MCF 10A (cell line): ENCODE data around the gene HDAC7. TPM values are rescaled to one million over a fixed set of nuclear protein-coding genes. Genes with fewer than 3 reads are reported as not detected.

Experiments
- BruUV-seq: library from RNA; stranded (reverse); fragments of 400-500 nt; replicated peaks from 2 replicates; lab custom pipeline; 2021; lab: Mats Ljungman, UMichigan
- CTCF ChIA-PET: fragments of 300-600 bp; sonication (Branson Sonifier 250); formaldehyde crosslinking; extraction: SDS; loops from one replicate; lab custom pipeline; 2021; ENCODE audit warnings: antibody characterized with exemption, inconsistent platforms; lab: Yijun Ruan, JAX
- POLR2A ChIA-PET: fragments of 300-600, 350-650 bp; sonication (Branson Sonifier 250); formaldehyde crosslinking; extraction: SDS; loops from one replicate; lab custom pipeline; 2020; ENCODE audit warnings: antibody characterized with exemption, inconsistent platforms; lab: Yijun Ruan, JAX
- DNase-seq: peaks from one replicate; pipeline ENCODE4 v3.0.0-alpha.2; 2018; ENCODE audit not compliant: unreplicated experiment
- H3K27ac Mint-ChIP-seq: one replicate; pipeline ENCODE4 v1.8.0; 2022; ENCODE audit warnings: mild to moderate bottlenecking, low read depth, mixed read lengths; ENCODE audit not compliant: unreplicated experiment
- H3K27me3 Mint-ChIP-seq: one replicate; pipeline ENCODE4 v1.8.0; 2022; ENCODE audit warnings: mixed read lengths; ENCODE audit not compliant: insufficient read depth, unreplicated experiment
- H3K36me3 Mint-ChIP-seq: one replicate; pipeline ENCODE4 v1.8.0; 2022; ENCODE audit warnings: mild to moderate bottlenecking, moderate library complexity, mixed read lengths; ENCODE audit not compliant: insufficient read depth, unreplicated experiment
- H3K4me1 Mint-ChIP-seq: one replicate; pipeline ENCODE4 v1.8.0; 2022; ENCODE audit warnings: mixed read lengths; ENCODE audit not compliant: insufficient read depth, unreplicated experiment
- H3K4me3 Mint-ChIP-seq: one replicate; pipeline ENCODE4 v1.8.0; 2022; ENCODE audit warnings: mild to moderate bottlenecking, moderate library complexity, mixed read lengths; ENCODE audit not compliant: unreplicated experiment
- H3K9me3 Mint-ChIP-seq: one replicate; pipeline ENCODE4 v1.8.0; 2022; ENCODE audit warnings: mixed read lengths; ENCODE audit not compliant: unreplicated experiment
- CTCF ChIP-seq: fragments of 200-600 bp; IDR thresholded peaks from one replicate; pipeline ENCODE4 v1.8.0; 2022; ENCODE audit warnings: antibody characterized with exemption, mild to moderate bottlenecking; ENCODE audit not compliant: unreplicated experiment
- intact Hi-C: fragments of 100-400 bp; cut with micrococcal nuclease; formaldehyde crosslinking; loops from 2 replicates; pipeline ENCODE4 v1.14.1; 2022
- total RNA-seq: library from RNA; stranded (reverse); gene quantifications from 2 replicates; pipeline ENCODE4 v1.2.3, GENCODE V29; 2022

Gene HDAC7
- total RNA-seq, 1 experiment from 2014 or later = 80.1 TPM

GRCh38 chr12:47782372-47782770 lies 37.3 kb downstream of the HDAC7 start:
- H3K9me3 Mint-ChIP-seq = no peaks in the 10 kb centered on the region
- peaks cover 20% of the 10 kb centered on the region for H3K4me1 Mint-ChIP-seq
- TF ChIP-seq CTCF = no peak
- no peaks in the 10 kb centered on the region for H3K27me3 Mint-ChIP-seq
- intact Hi-C loops = no loop called here
- peaks cover 43% of the 10 kb centered on the region for H3K36me3 Mint-ChIP-seq
- POLR2A ChIA-PET = interaction anchor here (0.6 to 2.7 kb wide), 8 partner anchors 32 to 135 kb away, joined by 3 to 29 read pairs (median 4); partner anchors contain the start of gene HDAC7
- CTCF ChIA-PET = interaction anchor here (0.6 to 38.2 kb wide), 16 partner anchors 10 to 1269 kb away, joined by 3 to 843 read pairs (median 4); partner anchors contain the start of genes RAPGEF3 and SLC48A1
- H3K27ac Mint-ChIP-seq = peak overlapping the region; percentile 50
- no peak overlapping the region for H3K4me3 Mint-ChIP-seq
- DNase-seq = no peak
- BruUV-seq = no TSS peak

DNA sequence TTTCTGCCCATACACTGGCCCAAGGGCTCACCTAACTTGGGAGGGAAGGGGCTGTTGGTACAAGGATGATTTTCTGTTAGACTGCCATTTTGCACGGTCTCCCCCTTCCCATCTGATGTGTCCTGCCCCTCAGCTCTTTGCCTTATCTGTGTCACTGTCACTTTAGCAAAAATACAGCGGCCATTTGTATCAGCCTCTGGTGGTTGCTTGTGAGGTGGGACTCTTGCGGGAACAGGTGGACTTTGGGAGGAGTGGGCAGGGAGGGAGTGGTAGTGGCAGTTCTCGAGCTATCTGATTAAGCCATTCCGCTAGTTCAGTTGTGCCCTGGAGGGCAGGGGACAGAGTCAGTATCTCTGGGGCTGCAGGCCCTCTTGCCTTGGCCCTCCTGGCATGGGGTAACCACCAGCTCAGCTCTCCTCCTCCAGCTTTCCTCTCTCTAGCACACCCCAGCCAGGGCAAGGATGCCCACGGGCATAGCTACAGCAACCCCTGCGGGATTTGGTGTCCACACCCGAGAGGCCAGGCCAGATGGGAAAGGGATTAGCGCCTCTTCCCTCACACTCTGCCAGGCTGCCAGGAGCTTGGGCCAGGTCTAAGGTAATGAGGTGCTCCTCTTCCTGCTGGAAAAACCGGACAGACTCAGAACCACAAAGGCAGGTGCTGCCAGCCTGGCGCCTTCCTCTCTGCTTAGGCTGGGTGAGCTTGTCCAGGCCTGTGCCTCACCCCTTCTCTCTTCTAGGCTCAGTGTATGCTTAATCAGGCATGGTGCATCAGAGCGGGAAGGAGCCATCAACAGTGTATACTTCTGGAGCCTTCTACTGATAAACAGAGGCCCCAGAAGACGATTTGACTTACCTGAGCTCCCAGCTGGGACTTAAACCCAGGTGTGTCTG lies 38.0 kb downstream of the HDAC7 start:
- Mint-ChIP-seq H3K9me3 (no peaks in the 10 kb centered on the region), H3K27me3 (no peaks in the 10 kb centered on the region), H3K27ac (peak overlapping the region; percentile 50), H3K4me1 (peaks cover 22% of the 10 kb centered on the region), H3K36me3 (peaks cover 37% of the 10 kb centered on the region), H3K4me3 (no peak overlapping the region)
- BruUV-seq = no TSS peak
- no peak for TF ChIP-seq CTCF
- intact Hi-C loops = no loop called here
- CTCF ChIA-PET = interaction anchor here (0.5 to 38.2 kb wide), 21 partner anchors 9 to 1462 kb away, joined by 3 to 843 read pairs (median 4); partner anchors contain the start of genes ENDOU, RAPGEF3 and SLC48A1
- DNase-seq = no peak
- POLR2A ChIA-PET = interaction anchor here (0.6 to 2.7 kb wide), 11 partner anchors 17 to 135 kb away, joined by 3 to 29 read pairs (median 4); partner anchors contain the start of gene HDAC7

DNA sequence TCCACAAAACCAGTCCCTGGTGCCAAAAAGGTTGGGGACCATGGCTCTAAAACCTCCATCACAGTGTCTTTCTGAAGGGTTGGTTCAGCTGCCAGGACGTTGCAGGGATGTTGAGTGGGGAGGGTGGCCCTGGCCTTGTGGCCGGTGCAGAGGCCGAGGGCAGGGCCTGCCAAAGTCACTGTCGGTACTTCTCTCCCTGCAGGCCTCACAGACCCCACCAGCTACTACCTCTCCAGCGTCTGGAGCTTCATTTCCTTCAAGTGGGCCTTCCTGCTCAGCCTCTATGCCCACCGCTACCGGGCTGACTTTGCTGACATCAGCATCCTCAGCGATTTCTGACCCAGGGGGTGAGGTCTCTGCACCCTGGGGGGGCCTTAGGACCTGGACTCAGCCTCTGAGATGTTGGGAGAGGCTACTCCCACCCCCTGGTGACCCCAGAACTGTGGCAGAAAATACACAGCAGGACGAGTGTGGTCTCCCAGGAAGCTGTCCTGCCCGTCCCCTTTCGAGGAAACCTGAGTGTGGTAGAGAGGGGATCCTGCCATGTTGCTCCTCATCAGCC lies 39.7 kb downstream of the HDAC7 start:
- DNase-seq = no peak
- intact Hi-C loops = loop anchor here (1.0 to 5.0 kb wide), 5 partner anchors 37 to 128 kb away; partner anchors contain the start of gene HDAC7
- H3K9me3 Mint-ChIP-seq = no peaks in the 10 kb centered on the region
- BruUV-seq = TSS peak; percentile 3
- no peaks in the 10 kb centered on the region for H3K27me3 Mint-ChIP-seq
- H3K4me1 Mint-ChIP-seq = peaks cover 30% of the 10 kb centered on the region
- CTCF ChIA-PET = interaction anchor here (0.5 to 38.2 kb wide), 23 partner anchors 8 to 531 kb away, joined by 3 to 843 read pairs (median 5); partner anchors contain the start of gene ENDOU
- H3K27ac Mint-ChIP-seq = no peak overlapping the region
- TF ChIP-seq CTCF = no peak
- H3K36me3 Mint-ChIP-seq = peaks cover 22% of the 10 kb centered on the region
- H3K4me3 Mint-ChIP-seq = no peak overlapping the region
- POLR2A ChIA-PET = interaction anchor here (1.3 to 2.7 kb wide), 6 partner anchors 10 to 57 kb away, joined by 3 to 29 read pairs (median 5); no protein-coding TSS in a partner anchor
